ENCODE data around the gene ZBTB7C. TPM values are rescaled to one million over a fixed set of nuclear protein-coding genes. Genes with fewer than 3 reads are reported as not detected.

The ZBTB7C gene
- total and polyA plus RNA-seq, 2 of the 4 experiments (the other 2 are of a cell fraction), result not detected

GRCh38 chr18:48284743-48285142 is 124.4 kb downstream of the ZBTB7C start:
- dilution Hi-C loops (cut with HindIII; ENCODE audit: low sequenced_read_pairs, unreplicated experiment) (no loop called here), intact Hi-C loops (cut with micrococcal nuclease) (no loop called here), in situ Hi-C loops (cut with MboI; ENCODE audit: low sequenced_read_pairs) (no loop called here)
- H3K27ac ChIP-seq (ENCODE audit: insufficient read depth, low read length), result no peak overlapping the region
- no peak overlapping the region for H3K4me3 ChIP-seq (ENCODE audit: insufficient read depth, low read depth, low read length)
- H3K79me1 ChIP-seq (ENCODE audit: low read depth in 1 of 2, low read length in 2 of 2), result no peaks in the 10 kb centered on the region
- H3K9ac ChIP-seq (ENCODE audit: low read depth, low read length), result no peak overlapping the region
- no peak overlapping the region for H3K23ac ChIP-seq (ENCODE audit: low read depth, low read length)
- H2BK5ac ChIP-seq (ENCODE audit: low read depth, low read length, poor library complexity, severe bottlenecking), result no peak overlapping the region
- no peaks in the 10 kb centered on the region for H3K36me3 ChIP-seq (ENCODE audit: control insufficient read depth, insufficient read depth, low read length)
- WGBS, 2 experiments (ENCODE audit: extremely low coverage in 2 of 2, insufficient read length in 1 of 2), result no CpG with 5 or more reads among the region's 3 CpGs
- TF ChIP-seq CHD1 (IDR thresholded peaks at IDR 0.05; ENCODE audit: low read depth, low read length) (no peak), POLR2A (IDR thresholded peaks at IDR 0.05; ENCODE audit: low read depth, low read length) (no peak), RFX5 (IDR thresholded peaks at IDR 0.05; ENCODE audit: low read depth, low read length) (no peak), MAZ (IDR thresholded peaks at IDR 0.05; ENCODE audit: borderline replicate concordance, low read depth, low read length) (no peak), SMC3 (IDR thresholded peaks at IDR 0.05; ENCODE audit: low read depth, low read length) (no peak), CTCF (conservative IDR thresholded peaks at IDR 0.05; ENCODE audit: low read depth, low read length) (no peak), BHLHE40 (IDR thresholded peaks at IDR 0.05; ENCODE audit: low read depth, low read length) (no peak), RCOR1 (IDR thresholded peaks at IDR 0.05; ENCODE audit: insufficient replicate concordance, low read length) (no peak), RAD21 (IDR thresholded peaks at IDR 0.05; ENCODE audit: low read length) (no peak), FOS (IDR thresholded peaks at IDR 0.05; ENCODE audit: low read depth, low read length) (no peak), MXI1 (IDR thresholded peaks at IDR 0.05; ENCODE audit: borderline replicate concordance, low read depth, low read length) (no peak), CEBPB (IDR thresholded peaks at IDR 0.05; ENCODE audit: low read depth, low read length) (no peak)
- no peak overlapping the region for H3K18ac ChIP-seq (ENCODE audit: low read depth, low read length)
- no peak overlapping the region for H4K91ac ChIP-seq (ENCODE audit: insufficient read depth, low read depth, low read length)
- H2AFZ ChIP-seq (replicated peaks; ENCODE audit: low read length, poor library complexity), result no peak overlapping the region
- no peaks in the 10 kb centered on the region for H3K9me3 ChIP-seq (ENCODE audit: control insufficient read depth, insufficient read depth, low read length)
- no peak overlapping the region for H2AK5ac ChIP-seq (ENCODE audit: low read depth, low read length)
- ChIA-PET POLR2A (ENCODE audit: unreplicated experiment) (no interaction called here), CTCF (no interaction called here)
- H2BK20ac ChIP-seq (ENCODE audit: low read depth, low read length), result no peak overlapping the region
- H3K27me3 ChIP-seq (ENCODE audit: control insufficient read depth, insufficient read depth, low read length), result no peaks in the 10 kb centered on the region
- no peak overlapping the region for H3K4ac ChIP-seq (ENCODE audit: low read depth, low read length)
- no peak overlapping the region for H3K14ac ChIP-seq (replicated peaks; ENCODE audit: low read depth, low read length)
- DNase-seq, result no peak
- no peak overlapping the region for H4K8ac ChIP-seq (ENCODE audit: low read depth in 2 of 2, low read length in 2 of 2)
- no peaks in the 10 kb centered on the region for H3K4me1 ChIP-seq (ENCODE audit: control insufficient read depth, insufficient read depth, low read length)
- H2BK120ac ChIP-seq (ENCODE audit: low read depth, low read length), result no peak overlapping the region
- no peaks in the 10 kb centered on the region for H4K20me1 ChIP-seq (ENCODE audit: insufficient read depth, low read length)
- no peak overlapping the region for H2AK9ac ChIP-seq (replicated peaks; ENCODE audit: low read depth, low read length, poor library complexity)
- H2BK15ac ChIP-seq (ENCODE audit: low read depth, low read length), result no peak overlapping the region
- H3K4me2 ChIP-seq (ENCODE audit: low read depth, low read length), result no peak overlapping the region
- no peaks in the 10 kb centered on the region for H3K9me1 ChIP-seq (ENCODE audit: insufficient read depth, low read length)
- ATAC-seq (ENCODE audit: low read depth), result no peak
- H3K56ac ChIP-seq (ENCODE audit: extremely low read depth, insufficient read depth, low read length), result no peak overlapping the region
- no peak overlapping the region for H4K5ac ChIP-seq (ENCODE audit: low read depth, low read length)
- BruUV-seq (replicated peaks), result no TSS peak
